Skin epidermis (tissue), 12 donors: Measurements from ENCODE around the gene PLD1.
A peak's percentile ranks its signal among the peaks of the same experiment; 100 is the strongest.
"Not testable (repeated sequence)": the region's sequence is repeated elsewhere in the genome, so short reads cannot be mapped to it uniquely, and the experiment has no call there.

Source experiments
- H3K27ac ChIP-seq, 21 experiments: fragments of 200-600 bp; sonication (generic) in 11 of 21; one replicate each; pipeline ENCODE4 v1.5.0; 2020; ENCODE audit warnings: mild to moderate bottlenecking in 3 of 21, inconsistent platforms in 2 of 21, moderate library complexity in 2 of 21
- H3K4me3 ChIP-seq, 7 experiments: fragments of 200-600 bp; sonication (generic) in 2 of 7; one replicate each; pipeline ENCODE4 v1.5.0; 2020; ENCODE audit warnings: inconsistent platforms in 2 of 7, mild to moderate bottlenecking in 2 of 7, moderate library complexity in 1 of 7

Gene PLD1, protein sequence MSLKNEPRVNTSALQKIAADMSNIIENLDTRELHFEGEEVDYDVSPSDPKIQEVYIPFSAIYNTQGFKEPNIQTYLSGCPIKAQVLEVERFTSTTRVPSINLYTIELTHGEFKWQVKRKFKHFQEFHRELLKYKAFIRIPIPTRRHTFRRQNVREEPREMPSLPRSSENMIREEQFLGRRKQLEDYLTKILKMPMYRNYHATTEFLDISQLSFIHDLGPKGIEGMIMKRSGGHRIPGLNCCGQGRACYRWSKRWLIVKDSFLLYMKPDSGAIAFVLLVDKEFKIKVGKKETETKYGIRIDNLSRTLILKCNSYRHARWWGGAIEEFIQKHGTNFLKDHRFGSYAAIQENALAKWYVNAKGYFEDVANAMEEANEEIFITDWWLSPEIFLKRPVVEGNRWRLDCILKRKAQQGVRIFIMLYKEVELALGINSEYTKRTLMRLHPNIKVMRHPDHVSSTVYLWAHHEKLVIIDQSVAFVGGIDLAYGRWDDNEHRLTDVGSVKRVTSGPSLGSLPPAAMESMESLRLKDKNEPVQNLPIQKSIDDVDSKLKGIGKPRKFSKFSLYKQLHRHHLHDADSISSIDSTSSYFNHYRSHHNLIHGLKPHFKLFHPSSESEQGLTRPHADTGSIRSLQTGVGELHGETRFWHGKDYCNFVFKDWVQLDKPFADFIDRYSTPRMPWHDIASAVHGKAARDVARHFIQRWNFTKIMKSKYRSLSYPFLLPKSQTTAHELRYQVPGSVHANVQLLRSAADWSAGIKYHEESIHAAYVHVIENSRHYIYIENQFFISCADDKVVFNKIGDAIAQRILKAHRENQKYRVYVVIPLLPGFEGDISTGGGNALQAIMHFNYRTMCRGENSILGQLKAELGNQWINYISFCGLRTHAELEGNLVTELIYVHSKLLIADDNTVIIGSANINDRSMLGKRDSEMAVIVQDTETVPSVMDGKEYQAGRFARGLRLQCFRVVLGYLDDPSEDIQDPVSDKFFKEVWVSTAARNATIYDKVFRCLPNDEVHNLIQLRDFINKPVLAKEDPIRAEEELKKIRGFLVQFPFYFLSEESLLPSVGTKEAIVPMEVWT

DNA sequence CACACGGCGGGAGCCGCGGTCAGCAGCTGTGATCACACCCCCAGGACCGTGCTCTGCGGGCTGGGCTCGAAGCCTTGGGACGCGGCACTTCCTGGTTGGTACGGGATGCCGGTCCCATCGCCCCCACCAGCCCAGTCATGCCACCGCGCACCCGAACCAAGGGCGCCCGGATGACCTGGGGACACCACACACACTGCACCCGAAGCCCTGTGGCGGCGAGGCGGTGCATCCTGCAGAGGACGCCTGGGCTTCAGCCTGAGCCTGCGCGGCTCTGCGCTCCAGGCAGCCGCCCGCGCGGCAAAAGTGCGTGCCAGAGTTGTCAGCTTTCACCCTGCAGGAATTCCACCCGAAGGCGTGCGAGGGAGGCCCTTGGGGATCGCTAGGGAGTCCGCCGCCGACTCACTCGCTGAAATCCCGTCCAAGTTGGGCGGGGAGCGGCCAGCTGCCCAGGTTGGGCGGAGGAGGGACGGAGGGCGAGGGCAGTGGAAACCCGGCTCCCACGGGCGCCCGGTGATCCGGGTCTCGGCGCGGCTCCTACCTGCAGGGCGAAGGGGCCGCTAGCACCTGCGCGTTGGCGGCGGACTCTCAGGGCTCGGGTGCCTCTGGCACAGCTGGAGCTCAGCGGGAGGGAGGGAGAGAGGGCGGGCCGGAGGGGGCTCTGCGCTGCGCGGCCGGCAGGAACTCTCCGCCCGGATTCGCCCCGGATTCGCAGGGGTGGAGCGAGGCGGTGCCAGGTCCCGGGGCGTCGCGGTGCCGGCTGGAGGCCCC is at the start of gene PLD1:
Gene PLD1 (minus strand): TSS at position 623 of the 768 bp plus-strand sequence. CDS start 72,432 bp downstream, outside the sequence.
- peak within 1 kb of the TSS; percentile 55 to 96 (median 91) for H3K27ac ChIP-seq
- peak within 1 kb of the TSS; percentile 55 to 66 (median 60) for H3K4me3 ChIP-seq

DNA sequence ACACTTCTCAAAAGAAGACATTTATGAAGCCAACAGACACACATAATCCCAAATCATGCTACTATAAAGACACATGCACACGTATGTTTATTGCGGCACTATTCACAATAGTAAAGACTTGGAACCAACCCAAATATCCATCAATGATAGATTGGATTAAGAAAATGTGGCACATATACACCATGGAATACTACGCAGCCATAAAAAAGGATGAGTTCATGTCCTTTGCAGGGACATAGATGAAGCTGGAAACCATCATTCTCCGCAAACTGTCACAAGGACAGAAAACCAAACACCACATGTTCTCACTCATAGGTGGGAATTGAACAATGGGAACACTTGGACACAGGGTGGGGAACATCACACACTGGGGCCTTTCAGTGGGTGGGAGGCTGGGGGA is 48.5 kb upstream of the PLD1 start:
- not testable (repeated sequence) for H3K27ac ChIP-seq, H3K4me3 ChIP-seq

DNA sequence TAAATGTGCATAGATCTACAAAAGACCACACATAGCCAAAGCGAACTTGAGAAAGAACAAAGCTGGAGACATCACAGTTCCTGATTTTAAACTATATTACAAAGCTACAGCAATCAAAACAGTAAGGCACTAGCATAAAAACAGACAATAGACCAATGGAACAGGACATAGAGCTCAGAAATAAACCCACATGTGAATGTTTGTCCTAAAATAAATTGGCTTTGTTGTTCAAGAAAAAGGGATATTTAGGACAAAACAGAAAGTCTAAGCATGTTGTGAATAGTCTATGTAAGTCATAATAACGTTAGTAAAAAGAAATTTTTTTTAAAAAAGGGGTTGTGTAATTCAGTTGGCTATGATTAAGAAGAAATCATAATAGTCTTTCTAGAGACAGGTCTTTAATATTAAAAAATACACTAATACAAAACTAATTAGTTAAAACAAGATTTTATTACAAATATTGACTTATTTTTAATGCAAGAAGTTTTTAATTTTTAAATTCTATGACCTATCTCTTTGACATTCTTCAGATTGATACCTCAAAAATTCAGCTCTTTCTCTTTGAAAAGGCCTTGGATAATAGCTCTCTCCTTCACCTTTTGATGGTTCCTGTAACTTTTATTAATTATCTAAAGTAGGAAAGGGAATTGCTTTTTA is 44.5 kb upstream of the PLD1 start:
- Histone ChIP-seq H3K4me3 (no peak overlapping the region), H3K27ac (no peak overlapping the region)

DNA sequence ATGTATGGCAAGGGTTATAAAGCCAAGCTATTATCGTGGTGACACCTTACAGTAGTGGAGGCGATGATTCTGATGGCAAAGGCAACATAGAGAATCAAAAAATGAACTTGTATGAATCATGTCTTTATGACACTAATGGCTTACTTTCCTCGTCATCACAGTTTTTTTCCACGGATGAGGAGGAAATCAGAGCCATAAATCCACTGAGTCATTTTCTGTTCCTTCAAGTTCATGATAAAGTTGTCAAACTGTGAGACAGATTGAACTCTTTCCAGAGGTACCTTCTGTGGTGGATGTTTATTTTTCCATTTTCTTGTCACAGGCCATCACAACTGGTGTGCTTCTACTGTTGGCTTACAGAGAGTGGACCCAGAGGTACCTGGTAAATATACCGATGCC is 41.4 kb upstream of the PLD1 start:
- Histone ChIP-seq H3K27ac (no peak overlapping the region), H3K4me3 (no peak overlapping the region)

DNA sequence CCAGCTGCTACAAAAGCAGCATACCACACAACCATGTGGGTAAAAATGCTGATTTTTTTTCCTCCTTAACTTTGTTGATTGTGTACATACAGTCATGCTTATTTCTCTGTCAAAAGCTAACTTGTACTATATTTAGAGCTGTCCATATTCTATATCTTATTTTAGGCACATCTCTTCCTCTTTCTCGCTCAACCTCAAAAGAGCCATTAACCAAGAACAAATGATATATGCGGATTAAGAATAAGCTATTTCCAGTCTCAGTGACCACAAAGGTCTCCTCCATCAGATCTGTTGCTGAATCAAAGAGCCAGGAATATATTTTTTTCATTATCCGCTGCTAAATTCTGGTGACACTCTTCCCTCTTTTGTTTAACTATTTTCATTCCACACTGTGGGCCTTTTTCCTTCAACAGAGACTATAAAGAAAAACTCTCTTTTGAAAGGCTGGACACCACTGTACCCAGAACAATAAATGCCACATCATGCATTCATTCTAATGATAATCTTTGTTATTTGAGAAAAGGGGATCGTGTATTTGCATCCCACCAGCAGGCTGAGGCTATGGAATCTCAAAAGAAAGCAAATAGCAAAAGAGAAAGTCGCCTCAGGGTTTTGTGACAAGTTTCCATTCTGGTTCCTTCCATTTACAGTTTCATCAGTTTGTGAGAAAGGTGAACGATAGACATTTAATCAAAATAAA is 40.8 kb upstream of the PLD1 start:
- Histone ChIP-seq H3K4me3 (no peak overlapping the region), H3K27ac (no peak overlapping the region)

DNA sequence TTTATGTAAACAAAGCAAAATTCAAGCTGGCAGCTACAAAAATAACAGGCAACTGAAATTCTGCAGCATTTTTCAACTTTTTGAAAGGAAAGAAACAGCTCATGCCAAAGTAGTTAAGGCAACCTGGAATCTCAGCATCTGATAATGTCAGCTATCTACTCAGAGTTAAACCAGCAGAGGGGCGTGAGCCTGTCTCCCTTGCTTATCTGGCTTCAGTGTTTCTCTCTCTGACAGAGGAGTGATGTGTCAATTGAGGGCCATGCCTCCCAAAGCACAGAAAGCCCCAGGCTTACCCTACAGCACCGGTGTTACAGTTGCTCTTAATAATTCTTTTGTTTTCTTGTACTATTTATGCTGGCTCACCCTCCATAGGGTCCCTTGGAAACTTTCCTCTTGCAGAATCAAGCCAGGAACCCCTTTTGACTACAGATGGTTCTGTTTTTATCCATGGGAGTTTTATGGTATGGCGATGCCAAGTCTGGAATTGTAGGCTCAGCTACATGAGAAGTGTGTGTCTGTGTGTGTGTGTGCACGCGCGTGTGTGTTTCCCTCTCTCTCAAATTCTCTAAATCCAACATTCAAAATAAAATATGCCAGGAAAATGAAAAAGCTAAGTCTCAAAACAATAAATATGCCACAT is 40.2 kb upstream of the PLD1 start:
- H3K27ac ChIP-seq: no peak overlapping the region

DNA sequence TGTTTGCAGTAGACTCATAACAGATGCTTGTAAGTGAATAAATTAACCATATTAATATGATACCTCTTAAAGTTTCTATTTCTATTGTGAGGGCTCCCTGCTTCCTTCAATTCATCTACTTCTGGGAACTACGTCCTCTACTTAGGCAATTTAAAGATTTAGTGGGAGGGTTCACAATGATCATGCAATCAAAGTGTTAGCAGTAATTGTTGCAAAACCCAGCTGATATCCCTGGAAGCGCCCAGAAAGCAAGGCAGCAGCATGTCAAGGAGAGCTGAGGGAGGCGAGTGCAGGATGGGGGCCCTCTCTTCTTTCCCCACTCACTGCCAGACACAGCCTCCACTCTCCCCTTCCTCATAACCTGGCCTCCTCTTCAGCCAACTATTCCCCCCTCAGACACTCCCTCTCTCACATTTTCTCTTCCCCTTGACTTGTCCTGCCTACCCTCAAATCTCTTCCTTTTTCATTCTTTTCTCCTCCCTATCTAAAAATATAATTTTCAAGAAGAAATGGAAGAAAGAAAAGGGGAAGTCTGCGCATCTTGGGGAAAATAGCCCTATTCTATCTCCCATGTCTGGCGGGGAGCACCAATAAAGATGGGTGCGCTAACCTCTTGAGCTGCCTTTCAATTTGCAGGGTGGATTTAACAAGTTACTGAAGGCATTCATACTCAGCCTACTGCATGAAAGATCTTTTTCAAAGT is 39.5 kb upstream of the PLD1 start:
- H3K4me3 ChIP-seq: no peak overlapping the region
- H3K27ac ChIP-seq: no peak overlapping the region

More for the DNA sequence above, 40.2 kb upstream of the PLD1 start:
- no peak overlapping the region for H3K4me3 ChIP-seq

DNA sequence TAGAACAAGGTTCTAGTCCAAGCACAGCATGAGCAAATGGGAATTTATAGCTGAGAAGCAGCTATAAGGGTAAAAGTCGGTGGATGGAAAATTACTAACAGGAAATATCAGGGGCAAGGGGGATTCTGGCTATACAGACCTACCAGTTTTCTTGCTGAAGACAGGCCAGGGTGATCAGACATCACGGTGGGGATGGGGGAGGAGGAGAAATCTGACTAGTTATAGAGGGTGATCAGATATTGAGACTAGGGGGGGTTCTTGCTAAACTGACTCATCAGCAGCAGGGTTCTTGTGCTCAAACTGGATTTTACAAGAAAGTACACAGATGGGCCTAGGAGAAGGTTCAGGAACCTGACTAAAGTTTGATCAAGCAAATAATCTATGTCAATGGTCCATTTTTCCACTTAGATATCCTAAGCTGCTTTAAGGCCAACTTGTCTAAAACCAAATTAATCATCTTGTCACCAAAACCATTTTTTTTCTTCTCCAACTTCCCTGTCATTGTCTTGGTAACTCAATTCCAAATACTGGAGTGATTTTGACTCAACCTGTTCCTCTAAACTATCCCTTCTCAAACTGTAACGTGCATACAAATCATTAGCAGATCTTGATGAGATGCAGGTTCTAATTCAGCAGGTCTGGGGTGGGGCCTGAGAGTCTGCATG is 37.4 kb upstream of the PLD1 start:
- no peak overlapping the region for H3K27ac ChIP-seq
- no peak overlapping the region for H3K4me3 ChIP-seq

DNA sequence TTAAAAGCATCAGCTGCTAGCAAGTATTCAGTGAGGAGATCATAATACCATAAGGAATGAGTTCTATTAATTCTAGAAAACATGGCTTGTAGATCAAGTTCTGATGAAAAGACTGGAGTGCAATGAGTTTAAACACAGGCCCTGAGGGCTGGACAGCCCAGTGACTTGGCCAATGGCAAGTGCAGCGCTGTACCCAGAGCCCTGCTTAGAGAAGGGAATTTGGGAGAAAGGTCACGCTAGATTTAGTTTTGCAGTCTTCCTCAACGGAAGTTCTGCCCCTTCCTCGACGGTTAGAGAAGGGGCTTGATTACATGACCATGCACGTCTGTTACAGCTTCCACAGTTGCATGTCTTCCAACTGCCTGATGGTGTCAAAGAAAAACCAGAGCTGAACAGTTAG is 36.9 kb upstream of the PLD1 start:
- H3K27ac ChIP-seq: no peak overlapping the region

DNA sequence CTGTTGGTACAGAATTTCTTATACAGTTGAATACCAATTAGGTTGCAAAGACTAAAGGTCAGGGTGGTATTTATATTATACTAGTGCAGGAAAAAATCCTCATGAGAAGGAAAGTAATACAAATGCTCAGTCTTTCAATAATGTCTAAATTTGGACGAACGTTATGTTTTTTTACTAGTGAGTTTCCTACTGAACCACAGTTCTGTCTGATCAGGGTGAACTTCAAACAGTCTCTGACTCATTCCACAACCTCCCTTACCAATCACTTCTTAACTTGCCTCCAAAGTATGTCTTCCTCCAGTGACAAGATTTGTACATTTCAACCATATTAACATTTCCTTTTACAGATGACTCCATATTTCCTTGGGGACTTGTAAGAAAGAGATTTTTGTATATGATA is 36.3 kb upstream of the PLD1 start:
- Histone ChIP-seq H3K4me3 (no peak overlapping the region), H3K27ac (no peak overlapping the region)

More for the DNA sequence above, 36.9 kb upstream of the PLD1 start:
- no peak overlapping the region for H3K4me3 ChIP-seq

DNA sequence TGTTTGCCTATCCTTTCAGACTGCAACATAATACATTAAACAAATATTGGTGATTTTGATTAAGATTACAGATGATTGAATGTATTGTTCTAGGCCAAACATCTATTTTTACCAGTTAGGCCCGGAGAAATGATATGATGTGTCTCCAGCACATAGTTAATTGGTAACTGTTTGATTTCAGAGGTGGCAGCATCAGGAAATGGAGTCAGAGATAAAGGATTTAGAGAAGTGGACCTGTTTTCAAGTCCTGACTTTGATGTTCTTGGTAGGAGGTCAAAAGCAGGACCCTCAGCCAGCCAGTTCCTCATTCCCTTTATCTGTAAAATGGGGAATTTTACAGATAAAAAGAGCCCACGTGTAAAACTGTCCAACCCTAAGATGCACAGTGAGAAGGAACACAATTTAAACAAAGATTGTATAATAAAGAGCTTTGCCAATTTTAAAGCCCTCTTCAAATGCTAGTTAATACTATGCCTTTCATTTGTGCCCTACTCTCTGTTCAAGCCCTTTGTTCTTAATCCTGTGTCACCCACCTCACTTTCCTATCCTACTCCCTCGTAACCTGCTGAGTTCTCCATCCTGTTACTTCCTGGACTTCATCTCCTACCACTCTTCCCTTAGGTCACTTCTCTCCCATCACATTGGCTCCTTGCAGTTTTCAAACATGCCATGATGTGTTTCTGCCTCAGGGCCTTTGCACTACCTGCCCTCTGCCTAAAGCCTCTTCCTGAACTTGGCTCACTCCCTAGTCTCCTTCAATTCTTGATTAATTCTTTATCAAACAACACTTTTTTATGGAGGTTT is 35.4 kb upstream of the PLD1 start:
- Histone ChIP-seq H3K27ac (no peak overlapping the region), H3K4me3 (no peak overlapping the region)

DNA sequence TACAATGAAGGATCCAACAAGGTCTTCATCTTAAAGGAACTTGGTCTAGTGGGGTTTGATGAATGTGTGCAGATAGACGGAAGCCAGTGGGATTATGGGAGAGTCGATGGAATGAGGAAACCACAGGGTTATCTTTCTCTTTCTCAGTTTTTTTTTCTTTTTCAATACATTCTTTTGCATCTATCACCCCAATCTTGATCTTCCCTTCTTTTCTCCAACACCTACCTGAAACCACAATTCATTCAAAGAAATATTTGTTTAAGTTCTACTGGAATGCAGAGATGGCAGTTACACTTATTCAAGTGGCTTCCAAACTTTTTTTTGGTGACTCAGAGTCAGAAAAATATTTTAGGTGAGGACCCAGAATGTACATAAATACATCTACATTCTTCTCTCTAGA is 34.6 kb upstream of the PLD1 start:
- no peak overlapping the region for H3K27ac ChIP-seq
- H3K4me3 ChIP-seq: no peak overlapping the region

DNA sequence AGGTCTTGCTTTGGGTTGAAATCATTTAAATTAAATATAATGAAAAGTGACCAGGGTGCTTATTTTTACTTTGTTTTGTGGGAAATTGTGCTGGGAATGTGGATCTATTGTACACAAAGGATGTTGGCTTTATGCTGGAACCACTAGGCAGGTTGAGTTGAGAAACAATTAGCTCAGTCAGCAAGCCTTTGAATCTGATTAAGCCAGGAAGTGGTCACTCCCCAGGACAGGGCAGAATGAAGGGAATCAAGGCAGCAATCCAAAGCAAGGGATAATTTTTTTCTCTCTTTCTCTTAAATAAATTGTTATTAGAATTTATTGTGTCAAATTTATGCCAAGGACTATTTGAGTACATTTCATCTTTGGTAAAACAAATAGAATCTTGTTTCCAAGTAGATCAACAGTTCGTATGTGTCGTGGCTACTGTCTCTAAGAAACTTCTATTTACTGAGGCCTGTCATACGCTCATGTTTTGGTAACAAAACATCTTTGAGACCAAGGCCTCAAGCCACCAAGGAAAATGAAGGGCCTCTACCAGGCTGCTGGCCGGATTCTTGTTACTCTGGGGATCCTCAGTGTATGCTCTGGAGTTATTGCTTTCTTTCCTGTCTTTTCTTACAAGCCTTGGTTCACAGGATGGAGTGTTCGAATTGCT is 32.7 kb upstream of the PLD1 start, which contains the start of gene TMEM212:
Gene TMEM212 (plus strand): TSS at position 486 of the 655 bp plus-strand sequence. CDS start 35 bp downstream, at position 521.
- no peak within 1 kb of the TSS for H3K4me3 ChIP-seq
- peak within 1 kb of the TSS in 2 of 21 experiments; percentile 13 to 25 for H3K27ac ChIP-seq

DNA sequence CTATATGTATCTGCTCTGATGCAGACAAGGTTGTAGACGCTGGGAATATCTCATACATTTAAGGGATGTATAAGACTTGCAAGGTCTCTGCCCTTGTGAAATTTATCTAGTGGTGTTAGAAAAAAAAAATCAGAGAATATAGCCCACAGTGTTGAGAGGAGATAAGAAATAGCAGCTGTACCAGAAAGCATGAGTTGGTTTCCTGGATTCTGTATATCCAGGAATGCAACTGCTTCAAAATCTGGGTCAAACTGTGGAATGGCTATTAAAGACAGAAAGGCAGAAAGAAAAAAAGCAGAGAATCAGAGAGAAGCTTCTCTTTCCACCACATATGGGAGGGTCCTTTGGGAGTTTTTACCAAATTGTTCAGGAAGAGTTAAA is 31.3 kb upstream of the PLD1 start:
- no peak overlapping the region for H3K27ac ChIP-seq
- no peak overlapping the region for H3K4me3 ChIP-seq

DNA sequence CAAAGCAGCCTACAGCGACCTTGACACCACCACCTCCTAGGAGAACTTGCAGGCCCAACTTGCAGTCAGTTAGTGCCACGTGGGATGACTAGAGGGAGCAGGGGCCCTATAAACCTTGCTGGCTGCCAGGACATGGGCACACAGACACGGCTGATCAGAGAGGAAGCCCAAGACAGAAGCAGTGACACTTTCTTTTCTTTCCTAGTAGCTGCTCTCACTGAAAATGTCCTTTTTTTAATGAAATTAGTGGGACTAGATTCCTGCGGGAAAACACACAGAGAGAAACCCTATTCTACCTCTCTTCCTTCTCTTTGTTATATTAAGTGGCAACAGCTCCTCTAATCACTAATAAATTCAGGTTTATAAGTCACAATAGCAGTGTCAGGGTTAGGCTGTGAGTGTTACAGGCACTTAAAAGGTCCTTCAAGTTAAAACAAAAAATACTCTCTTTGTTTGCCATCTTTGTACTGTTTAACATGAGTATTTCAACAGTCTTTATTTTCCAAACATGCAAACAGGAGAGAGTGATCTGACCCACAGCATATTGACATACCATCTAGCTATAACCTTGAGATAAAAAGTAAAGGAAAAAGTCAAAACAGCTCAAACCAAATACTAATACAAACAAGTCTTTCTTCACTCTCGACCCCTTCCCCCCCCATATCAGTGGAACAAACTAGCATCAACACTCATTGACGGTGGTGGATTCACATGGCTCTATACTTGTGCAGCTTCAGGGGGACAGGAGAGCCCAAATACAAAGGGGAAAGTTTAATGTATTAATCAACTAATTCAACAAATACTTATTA is 30.7 kb upstream of the PLD1 start:
- Histone ChIP-seq H3K27ac (no peak overlapping the region), H3K4me3 (no peak overlapping the region)
